GM19238 (cell line): ENCODE results near the gene TFF2.

Experiments used
- DNase-seq: peaks from one replicate; pipeline ENCODE4 v3.0.0; 2011; ENCODE audit warnings: low spot score; ENCODE audit not compliant: insufficient read length

TFF2 gene

GRCh38 chr21:42346866-42347600 lies 3.8 kb downstream of the TFF2 start:
- no peak for DNase-seq

DNA sequence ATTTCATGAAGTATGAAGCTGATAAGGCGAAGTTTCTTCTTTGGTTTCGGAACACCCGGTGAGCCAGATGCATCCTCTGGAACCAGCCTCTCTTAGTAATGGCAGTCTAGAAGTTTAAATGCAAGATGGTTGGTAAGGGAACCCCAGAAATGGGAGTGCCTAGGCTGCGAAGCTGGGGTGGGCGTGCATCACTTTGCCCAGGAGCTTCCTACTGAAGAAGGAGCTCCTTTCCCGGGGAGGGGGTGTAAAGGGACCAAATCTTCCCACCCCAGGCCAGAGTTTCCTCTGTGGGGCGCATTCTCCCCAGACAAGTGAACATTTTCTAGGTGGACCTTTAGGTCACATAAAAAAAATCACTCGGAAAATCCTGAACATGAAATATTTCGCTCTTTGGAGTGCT lies 4.4 kb downstream of the TFF2 start:
- DNase-seq = no peak

GRCh38 chr21:42344631-42345030 lies 6.2 kb downstream of the TFF2 start:
- DNase-seq = no peak

- DNase-seq = no peak
Measured at GRCh38 chr21:42343963-42344510, 6.8 kb downstream of the TFF2 start.

- DNase-seq = no peak
Measured at GRCh38 chr21:42343556-42343955, 7.2 kb downstream of the TFF2 start.

GRCh38 chr21:42343101-42343500 lies 7.7 kb downstream of the TFF2 start:
- no peak for DNase-seq

- DNase-seq = no peak
Measured at GRCh38 chr21:42341776-42342542, 8.8 kb downstream of the TFF2 start.

- DNase-seq = no peak
Measured at GRCh38 chr21:42340187-42341050, 10.4 kb downstream of the TFF2 start.

DNA sequence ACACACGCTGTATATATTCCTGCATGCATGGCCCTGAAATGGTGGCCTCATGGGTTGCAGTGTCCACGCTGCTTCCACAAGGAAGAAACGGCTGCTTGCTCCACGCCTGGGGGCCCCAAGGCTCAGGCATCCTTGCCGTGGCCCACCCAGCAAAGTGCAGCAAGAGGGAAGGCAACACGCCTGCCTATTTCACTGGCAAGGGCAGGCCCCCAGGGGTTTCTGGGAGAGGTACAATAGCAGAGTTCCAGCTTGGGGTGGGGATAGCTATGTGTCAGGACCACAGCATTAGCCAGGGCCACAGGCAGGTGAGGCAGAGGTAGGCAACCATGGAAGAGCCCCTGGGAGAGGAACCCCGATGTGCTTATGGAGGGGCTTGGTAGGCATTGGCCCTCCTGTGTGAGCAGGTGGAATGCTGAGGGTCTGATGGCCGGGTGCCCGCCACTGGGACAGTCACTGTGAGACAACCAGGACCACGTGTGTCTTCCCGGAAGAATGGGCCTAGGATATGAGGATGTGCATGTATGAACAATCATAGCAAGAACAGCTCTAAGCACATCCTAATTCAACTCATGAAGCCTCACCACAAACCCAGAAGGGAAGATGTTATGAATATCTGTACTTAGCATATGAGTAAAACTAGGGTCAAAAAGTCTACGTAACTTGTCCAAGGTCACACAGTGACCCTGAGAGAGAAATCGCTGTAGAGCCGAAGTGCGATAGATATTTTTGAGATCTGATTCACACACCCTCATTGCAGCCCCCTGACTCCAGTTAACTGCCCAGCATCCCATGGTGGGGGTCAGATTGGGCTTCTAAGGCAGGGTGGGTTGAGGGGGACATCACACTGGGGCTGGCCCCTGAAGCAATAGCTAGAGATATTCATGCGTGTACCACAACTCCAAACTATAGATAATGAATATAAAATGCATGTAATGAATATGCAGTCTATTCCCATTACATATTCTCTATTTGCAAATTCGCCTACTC lies 11.8 kb downstream of the TFF2 start:
- DNase-seq = no peak

DNA sequence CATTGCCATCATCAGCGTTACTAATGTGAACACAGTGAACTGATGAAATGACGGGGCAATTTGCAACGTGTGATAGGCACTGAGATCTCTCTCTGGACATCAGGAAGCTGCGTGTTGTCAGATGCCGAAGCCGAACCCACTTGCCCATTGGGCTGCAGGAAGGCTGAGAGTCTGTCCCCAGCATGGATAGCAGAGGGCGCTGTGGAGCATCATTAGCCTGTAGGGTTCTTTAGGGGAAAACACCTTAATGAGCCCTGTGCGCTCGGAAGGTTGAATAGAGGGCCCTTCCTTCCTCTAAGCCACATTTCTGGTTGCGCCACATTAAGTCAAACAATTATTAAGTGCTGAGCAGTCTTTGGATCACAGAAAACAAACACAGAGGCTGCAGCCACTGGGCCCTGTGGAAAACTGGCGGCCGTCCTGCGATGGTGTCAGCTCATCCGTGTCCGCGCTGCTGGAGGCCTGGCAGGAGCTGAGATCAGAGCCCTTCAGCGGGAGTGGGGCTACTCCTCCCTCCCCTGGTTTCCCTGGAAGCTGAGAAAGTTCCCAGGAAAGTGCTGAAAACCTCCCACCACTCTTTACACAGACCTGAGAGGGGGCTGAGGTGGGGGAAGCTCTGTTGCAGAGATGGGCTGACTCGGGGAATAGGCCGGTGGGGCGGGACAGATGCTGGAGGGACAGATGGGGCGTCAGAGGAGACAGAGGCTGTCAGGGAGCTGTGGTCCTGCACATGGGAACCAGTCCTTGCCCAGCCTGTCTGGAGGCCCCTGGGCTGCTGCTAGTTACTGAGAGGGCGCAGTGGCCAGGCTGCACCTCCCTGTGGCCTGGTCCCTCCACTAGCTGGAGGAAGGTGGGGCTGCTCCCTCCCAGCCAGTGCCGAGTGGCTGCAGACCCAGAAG lies 12.7 kb downstream of the TFF2 start:
- no peak for DNase-seq

DNA sequence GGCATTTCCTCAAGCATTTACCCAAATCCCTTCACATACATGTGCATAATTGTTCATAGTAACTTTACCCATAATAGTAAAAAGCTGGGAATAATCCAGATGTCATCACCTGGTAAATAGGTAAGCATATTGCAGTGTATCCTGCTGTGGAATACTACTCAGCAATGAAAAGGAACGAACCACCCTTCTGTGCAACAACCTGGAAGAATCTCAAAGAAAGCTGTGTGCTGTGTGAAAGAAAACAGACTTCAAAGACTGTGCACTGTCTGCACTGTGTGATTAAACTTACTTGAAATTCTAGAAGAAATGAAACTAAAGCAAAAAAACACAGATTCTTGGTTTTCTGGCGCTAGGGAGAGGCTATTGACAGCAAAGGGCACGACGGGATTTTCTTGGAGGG lies 13.5 kb downstream of the TFF2 start:
- no peak for DNase-seq

DNA sequence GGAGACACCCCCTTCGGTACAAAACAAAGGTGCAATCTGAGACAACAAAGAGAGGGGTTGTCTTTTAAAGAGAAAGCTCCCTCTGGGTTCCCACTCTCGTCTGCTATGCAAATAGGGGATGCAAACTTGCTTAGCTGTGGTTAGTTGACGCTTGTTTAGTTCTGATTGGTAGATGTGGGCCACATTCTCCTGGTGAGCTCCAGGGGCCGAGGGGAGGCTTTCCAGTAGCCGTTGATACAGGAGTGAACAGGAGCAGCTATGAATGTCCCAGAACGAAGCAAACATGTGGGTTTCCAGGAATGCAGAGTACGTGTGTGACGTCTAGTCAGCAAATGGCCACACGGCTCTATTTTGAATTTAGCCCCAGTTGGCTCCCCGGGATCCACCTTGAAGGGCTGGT lies 14.7 kb downstream of the TFF2 start:
- DNase-seq = no peak

DNA sequence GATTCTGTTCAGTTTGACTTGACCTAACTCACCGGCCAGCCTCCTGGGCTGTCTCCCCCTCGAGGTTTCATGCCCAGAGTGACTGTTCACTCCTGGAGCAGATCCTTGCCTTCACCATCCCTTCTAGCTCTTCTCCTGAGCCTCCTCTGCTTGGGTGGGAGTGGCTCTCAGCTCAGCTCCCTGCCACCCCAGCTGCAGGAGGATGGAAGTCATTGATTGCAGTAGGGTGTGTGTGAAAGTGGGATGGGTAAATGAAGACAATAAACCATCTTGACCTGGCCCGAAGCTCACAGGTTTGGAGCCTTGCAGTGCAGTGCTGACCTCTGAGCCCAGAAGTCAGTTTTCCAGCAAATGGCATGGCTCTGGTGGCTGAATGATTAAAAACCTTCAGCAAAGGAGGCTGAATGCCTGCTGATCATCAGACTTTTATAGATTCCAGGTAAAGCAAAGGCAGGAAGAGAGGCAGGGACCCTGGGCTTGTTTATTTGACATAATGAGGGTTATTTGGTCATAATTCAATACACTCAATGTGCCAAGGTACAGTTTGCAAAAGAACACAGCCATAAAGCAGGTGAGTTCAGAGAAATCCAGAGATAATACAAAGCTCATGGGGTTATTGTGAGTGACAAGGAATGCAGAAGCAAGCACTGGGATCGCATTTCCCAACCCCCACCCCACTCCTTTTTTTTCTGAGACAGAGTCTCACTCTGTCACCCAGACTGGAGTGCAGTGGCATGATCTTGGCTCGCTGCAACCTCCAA lies 18.1 kb downstream of the TFF2 start:
- no peak for DNase-seq

DNA sequence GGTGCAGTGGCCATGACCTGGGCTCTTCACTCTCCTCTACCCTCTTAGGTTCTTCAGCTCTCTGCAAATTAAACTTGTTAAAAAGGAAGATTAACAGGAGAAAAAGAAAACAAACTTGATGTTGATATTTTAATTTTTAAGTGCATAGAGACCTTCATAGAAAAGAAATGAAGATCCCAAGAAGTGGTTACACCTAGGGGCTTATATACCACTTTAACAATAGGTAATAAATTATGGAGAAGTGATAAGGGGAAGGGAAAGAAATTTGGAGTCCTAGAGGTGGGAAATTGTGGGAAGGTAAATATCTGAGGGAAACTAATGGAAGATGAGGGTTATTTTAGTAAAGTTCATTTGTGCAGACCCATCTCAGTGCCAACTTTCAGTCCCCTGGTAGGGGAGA lies 19.1 kb downstream of the TFF2 start:
- DNase-seq = no peak

DNA sequence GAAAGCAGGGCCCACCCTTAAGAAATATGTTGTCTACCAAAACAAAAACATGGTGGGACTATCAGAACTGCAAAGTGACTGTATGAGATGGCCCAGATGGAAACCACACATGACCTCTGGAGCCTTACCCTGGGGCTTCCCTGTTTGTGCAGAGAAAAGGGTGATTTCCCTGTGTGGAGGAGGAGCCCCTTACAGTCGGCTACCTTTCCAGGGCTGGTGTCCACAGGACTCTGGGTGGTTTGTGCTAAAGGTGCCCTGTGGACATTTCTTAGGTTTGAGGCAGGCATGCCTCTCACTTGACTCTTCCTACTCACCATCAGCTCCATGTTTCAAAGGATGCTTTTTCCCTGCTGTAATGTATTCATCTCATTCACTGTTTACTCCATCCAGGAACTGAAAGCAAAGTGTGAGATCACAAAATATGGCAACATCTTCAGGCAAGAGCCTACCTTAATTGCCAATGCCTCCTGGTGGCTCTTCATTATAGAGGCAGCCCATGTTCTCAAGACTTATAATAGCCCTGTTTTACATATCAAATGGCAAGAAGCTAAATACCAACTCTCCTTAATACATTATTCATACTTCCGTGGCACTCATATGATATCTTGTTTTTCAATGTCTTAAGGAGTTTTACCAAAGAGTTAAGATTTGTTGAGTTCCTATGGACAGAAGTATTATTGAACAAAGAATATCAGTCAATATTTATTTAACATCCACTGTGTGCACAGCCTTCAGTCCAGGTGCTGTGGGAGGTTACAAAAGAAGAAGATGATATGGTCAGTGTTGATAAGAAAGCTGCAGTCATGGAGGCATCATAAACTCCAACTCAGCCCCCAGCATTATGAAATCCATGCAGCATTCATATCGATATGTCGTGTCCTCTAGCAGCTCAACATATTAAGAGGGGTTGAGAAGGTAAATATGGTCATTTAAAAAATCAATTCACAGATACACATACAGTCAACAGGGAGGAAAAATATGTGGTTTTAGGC lies 20.1 kb downstream of the TFF2 start:
- no peak for DNase-seq

GRCh38 chr21:42324896-42325295 lies 25.9 kb downstream of the TFF2 start:
- DNase-seq = no peak

GRCh38 chr21:42321845-42322244 lies 28.9 kb downstream of the TFF2 start:
- DNase-seq = no peak

DNA sequence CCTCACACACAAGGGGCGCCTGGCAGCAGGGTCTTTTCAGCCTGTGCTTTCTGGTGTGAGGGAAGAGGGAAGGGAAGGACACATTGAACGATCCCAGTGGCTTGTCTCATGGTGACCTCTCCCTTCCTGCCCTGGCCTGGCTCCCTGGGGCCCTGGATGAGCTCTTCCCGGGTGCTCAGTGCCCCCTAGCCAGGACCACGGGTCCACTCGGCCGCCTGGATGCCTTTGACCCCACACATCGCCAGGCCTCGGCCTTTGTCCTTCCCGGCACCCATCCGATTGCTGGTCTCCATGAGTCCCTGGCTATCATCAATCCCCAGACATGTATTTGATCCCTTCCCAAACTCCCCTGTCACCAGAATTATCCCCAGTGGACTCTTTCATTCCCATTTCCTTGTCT lies 29.6 kb downstream of the TFF2 start:
- no peak for DNase-seq
